HG03378 (cell line): Measurements from ENCODE around the gene MNAT1.

Experiments
- ATAC-seq: cut with Tn5 transposase; IDR thresholded peaks from one replicate; pipeline ENCODE4 v1.9.1; 2021; ENCODE audit warnings: mild to moderate bottlenecking, moderate library complexity; ENCODE audit not compliant: unreplicated experiment

Gene MNAT1

DNA sequence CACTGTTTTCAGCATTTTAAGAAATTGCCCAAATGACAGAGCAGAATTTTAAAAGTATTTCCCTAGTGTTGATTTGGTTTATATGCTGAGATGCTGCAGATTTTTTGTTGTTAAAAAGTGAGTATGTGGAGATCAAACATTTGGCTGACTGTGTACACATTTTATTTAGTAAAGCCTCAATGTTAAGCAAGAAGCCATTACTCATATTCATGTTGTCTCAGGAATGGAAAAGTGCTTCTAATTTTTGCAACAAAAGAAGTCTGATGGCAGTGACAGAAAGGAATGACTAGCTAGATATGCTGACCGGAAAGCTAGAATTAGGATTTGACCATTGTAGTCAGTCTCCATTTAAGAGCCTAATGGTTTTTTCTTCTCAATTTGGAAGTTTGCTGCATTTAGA lies 269.0 kb downstream of the MNAT1 start:
- ATAC-seq, result no peak

DNA sequence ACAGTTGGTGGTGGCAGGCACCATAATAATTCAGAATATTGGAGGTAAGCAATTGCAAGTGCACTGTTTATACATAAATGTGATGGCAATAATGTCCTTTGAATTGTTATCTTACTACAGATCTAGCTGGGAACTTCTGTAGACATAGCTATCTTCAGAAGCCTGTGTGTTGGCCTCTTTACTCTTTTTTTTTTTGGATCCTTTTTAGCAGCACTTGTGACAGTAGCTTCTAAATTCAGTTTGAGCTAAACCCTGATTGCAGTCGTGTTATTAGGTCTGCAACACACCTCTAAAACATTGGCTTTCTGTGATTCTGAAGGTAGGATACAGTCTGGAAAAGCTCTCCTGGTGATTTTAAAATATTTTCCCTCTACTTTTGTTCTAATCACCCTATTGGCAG lies 285.0 kb downstream of the MNAT1 start:
- no peak for ATAC-seq
